Keratinocyte (primary cell): ENCODE measurements around the gene ADAMTSL1. TPM values are rescaled to one million over a fixed set of nuclear protein-coding genes. Genes with fewer than 3 reads are reported as not detected.

ENCODE experiments used
- DNase-seq: peaks from one replicate; pipeline ENCODE4 v3.0.0-alpha.2; 2011; ENCODE audit warnings: low read depth, missing footprints, low spot score
- FAIRE-seq: peaks from 2 replicates; lab custom pipeline; 2011; peaks lifted over from hg19 to GRCh38; lab: Jason Lieb, UNC
- H2AFZ ChIP-seq: 2 replicates; pipeline ENCODE4 v1.6.0; 2012; ENCODE audit warnings: low read length, control low read depth, inconsistent platforms; ENCODE audit not compliant: control insufficient read depth
- H3K27ac ChIP-seq: 2 replicates; pipeline ENCODE4 v1.5.1; 2011; ENCODE audit warnings: low read length; ENCODE audit not compliant: control insufficient read depth, insufficient read depth
- H3K27me3 ChIP-seq: 3 replicates; pipeline ENCODE4 v1.6.0; 2011; ENCODE audit warnings: low read length; ENCODE audit not compliant: control insufficient read depth, insufficient read depth; ENCODE audit errors: extremely low read depth
- H3K36me3 ChIP-seq, 2 experiments: 2 replicates in 1 of 2; 3 replicates in 1 of 2; pipeline ENCODE4 v1.5.1; 2011; ENCODE audit warnings: low read length in 2 of 2, mild to moderate bottlenecking in 1 of 2; ENCODE audit not compliant: control insufficient read depth in 2 of 2, insufficient read depth in 2 of 2; ENCODE audit errors: extremely low read depth in 1 of 2
- H3K4me1 ChIP-seq: 3 replicates; pipeline ENCODE4 v1.5.1; 2011; ENCODE audit warnings: low read length; ENCODE audit not compliant: control insufficient read depth, insufficient read depth; ENCODE audit errors: extremely low read depth
- H3K4me2 ChIP-seq: 3 replicates; pipeline ENCODE4 v1.6.0; 2011; ENCODE audit warnings: low read depth, low read length; ENCODE audit not compliant: control insufficient read depth, insufficient read depth; ENCODE audit errors: extremely low read depth
- H3K4me3 ChIP-seq, 3 experiments: fragments of 200-600 bp in 1 of 3; sonication (generic) in 1 of 3; 2 replicates in 2 of 3; 3 replicates in 1 of 3; pipeline ENCODE4 v1.5.1; 2011 to 2016; ENCODE audit warnings: low read length in 3 of 3, mild to moderate bottlenecking in 3 of 3, control low read depth in 2 of 3, inconsistent platforms in 1 of 3, low read depth in 1 of 3, mixed read lengths in 1 of 3, mixed run types in 1 of 3, moderate library complexity in 1 of 3; ENCODE audit not compliant: control insufficient read depth in 2 of 3, insufficient read depth in 2 of 3; ENCODE audit errors: extremely low read depth in 1 of 3
- H3K79me2 ChIP-seq: 2 replicates; pipeline ENCODE4 v1.6.0; 2012; ENCODE audit warnings: low read length; ENCODE audit not compliant: control insufficient read depth, insufficient read depth
- H3K9ac ChIP-seq: 3 replicates; pipeline ENCODE4 v1.6.0; 2011; ENCODE audit warnings: low read length; ENCODE audit not compliant: control insufficient read depth, insufficient read depth; ENCODE audit errors: extremely low read depth
- H3K9me1 ChIP-seq: 3 replicates; pipeline ENCODE4 v1.6.0; 2011; ENCODE audit warnings: low read length; ENCODE audit not compliant: control insufficient read depth, insufficient read depth; ENCODE audit errors: extremely low read depth
- H3K9me3 ChIP-seq: 2 replicates; pipeline ENCODE4 v1.5.1; 2012; ENCODE audit warnings: low read depth, low read length; ENCODE audit not compliant: control insufficient read depth
- H4K20me1 ChIP-seq: 3 replicates; pipeline ENCODE4 v1.6.0; 2011; ENCODE audit warnings: low read length; ENCODE audit not compliant: control insufficient read depth, insufficient read depth; ENCODE audit errors: extremely low read depth
- EZH2 ChIP-seq: IDR thresholded peaks from one replicate; pipeline ENCODE4 v1.6.1; 2012; ENCODE audit warnings: inconsistent platforms, mild to moderate bottlenecking, low read length, moderate library complexity
- dilution Hi-C: fragments of 300-500 bp; cut with MboI; formaldehyde crosslinking; loops from one replicate; pipeline ENCODE4 v1.7.0; 2020; ENCODE audit warnings: low sequenced_read_pairs; ENCODE audit not compliant: extremely low pct_ligation_motif_present
- polyA plus RNA-seq, 5 experiments: library from polyadenylated mRNA; depleted of rRNA in 3 of 5; stranded (reverse) in 3 of 5; stranded (forward) in 1 of 5; unstranded in 1 of 5; fragments of >200 nt; gene quantifications; 1 replicate in 1 of 5; 2 replicates in 3 of 5; 3 replicates in 1 of 5; pipeline versions ENCODE4 v1.2.1 to v1.2.3, GENCODE V29; 2011 to 2012; ENCODE audit warnings: missing spikeins in 2 of 5, low read depth in 1 of 5, low replicate concordance in 1 of 5
- TF ChIP-seq, protein P1 (sequence below), 3 experiments: IDR thresholded peaks in 1 of 3; conservative IDR thresholded peaks in 1 of 3; optimal IDR thresholded peaks in 1 of 3; 2 replicates in 2 of 3; 3 replicates in 1 of 3; pipeline versions ENCODE3 to v1.5.1; 2011; ENCODE audit warnings: low read length in 3 of 3, mild to moderate bottlenecking in 3 of 3, moderate library complexity in 2 of 3, control low read depth in 1 of 3, inconsistent platforms in 1 of 3; ENCODE audit not compliant: insufficient read depth in 2 of 3; ENCODE audit errors: extremely low read depth in 1 of 3

ADAMTSL1 gene
- polyA plus RNA-seq, 1 donor (not counting 4 experiments of a cell fraction or from before 2014, with no cell fraction given): 1.1 TPM

DNA sequence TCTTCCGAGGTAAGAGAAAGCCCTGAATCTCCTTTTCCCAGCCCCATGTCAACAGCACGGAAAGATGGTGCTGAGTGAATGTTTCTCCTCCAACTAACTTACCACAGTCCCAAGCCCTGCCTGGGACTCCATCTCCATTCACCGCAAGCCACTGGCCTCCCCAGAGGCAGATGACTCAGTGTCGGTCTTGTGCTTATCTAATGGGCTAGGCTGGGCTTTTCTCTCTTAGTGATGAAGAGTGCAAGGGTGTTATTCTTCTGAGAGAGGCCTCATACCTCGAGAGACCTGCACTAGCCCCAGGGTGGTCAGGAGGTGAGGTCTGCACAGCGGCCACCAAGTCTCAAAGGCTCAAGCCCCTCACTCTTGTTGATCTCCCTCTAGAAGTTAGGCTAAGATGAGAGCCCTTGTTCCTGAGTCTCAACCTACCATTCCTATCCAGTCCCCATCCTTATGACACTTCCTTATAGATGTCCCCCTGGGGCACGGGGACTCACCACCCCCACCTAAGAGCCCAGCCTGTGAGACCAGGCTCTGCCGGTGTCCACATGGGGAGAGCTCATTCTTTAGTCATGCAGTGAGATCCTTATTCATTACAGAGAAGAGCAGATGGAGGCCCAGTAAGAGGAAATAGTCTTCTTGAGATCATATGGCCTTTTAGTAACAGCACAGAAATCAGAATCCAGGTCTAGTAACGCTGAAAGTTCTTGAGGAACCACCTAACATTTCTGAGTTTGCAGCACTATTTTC, 432.1 kb downstream of the ADAMTSL1 start:
- H3K27me3 ChIP-seq: no peaks in the 10 kb centered on the region
- H3K9ac ChIP-seq: no peak overlapping the region
- no peaks in the 10 kb centered on the region for H3K79me2 ChIP-seq
- no peaks in the 10 kb centered on the region for H3K4me1 ChIP-seq
- DNase-seq: no peak
- H3K4me3 ChIP-seq: no peak overlapping the region
- dilution Hi-C loops: no loop called here
- H3K4me2 ChIP-seq: no peak overlapping the region
- H3K36me3 ChIP-seq: no peaks in the 10 kb centered on the region
- FAIRE-seq: no peak
- H3K9me3 ChIP-seq: no peaks in the 10 kb centered on the region
- no peak for TF ChIP-seq EZH2
- TF ChIP-seq, protein P1, sequence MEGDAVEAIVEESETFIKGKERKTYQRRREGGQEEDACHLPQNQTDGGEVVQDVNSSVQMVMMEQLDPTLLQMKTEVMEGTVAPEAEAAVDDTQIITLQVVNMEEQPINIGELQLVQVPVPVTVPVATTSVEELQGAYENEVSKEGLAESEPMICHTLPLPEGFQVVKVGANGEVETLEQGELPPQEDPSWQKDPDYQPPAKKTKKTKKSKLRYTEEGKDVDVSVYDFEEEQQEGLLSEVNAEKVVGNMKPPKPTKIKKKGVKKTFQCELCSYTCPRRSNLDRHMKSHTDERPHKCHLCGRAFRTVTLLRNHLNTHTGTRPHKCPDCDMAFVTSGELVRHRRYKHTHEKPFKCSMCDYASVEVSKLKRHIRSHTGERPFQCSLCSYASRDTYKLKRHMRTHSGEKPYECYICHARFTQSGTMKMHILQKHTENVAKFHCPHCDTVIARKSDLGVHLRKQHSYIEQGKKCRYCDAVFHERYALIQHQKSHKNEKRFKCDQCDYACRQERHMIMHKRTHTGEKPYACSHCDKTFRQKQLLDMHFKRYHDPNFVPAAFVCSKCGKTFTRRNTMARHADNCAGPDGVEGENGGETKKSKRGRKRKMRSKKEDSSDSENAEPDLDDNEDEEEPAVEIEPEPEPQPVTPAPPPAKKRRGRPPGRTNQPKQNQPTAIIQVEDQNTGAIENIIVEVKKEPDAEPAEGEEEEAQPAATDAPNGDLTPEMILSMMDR (optimal IDR thresholded peaks at IDR 0.05 in 1 of 3, IDR thresholded peaks at IDR 0.05 in 1 of 3, conservative IDR thresholded peaks at IDR 0.05 in 1 of 3; ENCODE audit: extremely low read depth in 1 of 3, insufficient read depth in 2 of 3, low read length in 3 of 3): no peak
- no peak overlapping the region for H3K27ac ChIP-seq
- no peaks in the 10 kb centered on the region for H4K20me1 ChIP-seq
- H3K9me1 ChIP-seq: no peaks in the 10 kb centered on the region
- H2AFZ ChIP-seq: no peak overlapping the region

DNA sequence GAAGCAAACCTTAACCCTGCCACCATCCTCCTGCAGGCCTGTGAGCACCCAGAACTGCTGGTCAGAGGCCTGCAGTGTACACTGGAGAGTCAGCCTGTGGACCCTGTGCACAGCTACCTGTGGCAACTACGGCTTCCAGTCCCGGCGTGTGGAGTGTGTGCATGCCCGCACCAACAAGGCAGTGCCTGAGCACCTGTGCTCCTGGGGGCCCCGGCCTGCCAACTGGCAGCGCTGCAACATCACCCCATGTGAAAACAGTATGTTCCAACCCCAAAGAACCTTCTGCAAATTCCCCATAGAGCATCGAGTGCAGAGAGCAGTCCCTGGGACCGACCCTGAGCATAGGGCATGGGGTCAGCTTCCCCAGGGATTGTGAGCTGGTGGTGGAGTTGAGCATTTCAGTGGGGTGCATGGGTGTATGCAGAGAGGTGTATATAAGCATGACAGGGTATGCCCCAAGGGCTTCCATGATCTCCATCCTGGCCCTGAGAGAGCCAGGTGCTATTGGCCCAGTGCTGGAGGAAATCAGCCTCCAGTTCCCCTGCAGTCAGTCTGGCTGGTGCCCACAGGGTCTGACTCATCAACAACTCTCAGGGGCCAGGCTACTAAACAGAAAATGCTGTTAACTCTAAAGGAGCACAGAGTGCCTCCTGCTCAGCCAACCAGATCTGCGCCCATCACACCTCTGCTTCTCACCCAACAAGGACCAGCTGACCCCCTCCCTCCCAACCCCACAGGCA, 432.9 kb downstream of the ADAMTSL1 start:
- H3K36me3 ChIP-seq: no peaks in the 10 kb centered on the region
- H4K20me1 ChIP-seq: no peaks in the 10 kb centered on the region
- TF ChIP-seq EZH2: no peak
- TF ChIP-seq, protein P1 (optimal IDR thresholded peaks at IDR 0.05 in 1 of 3, IDR thresholded peaks at IDR 0.05 in 1 of 3, conservative IDR thresholded peaks at IDR 0.05 in 1 of 3; ENCODE audit: extremely low read depth in 1 of 3, insufficient read depth in 2 of 3, low read length in 3 of 3): no peak
- no peaks in the 10 kb centered on the region for H3K4me1 ChIP-seq
- H3K4me3 ChIP-seq: no peak overlapping the region
- FAIRE-seq (peak; percentile 75), DNase-seq (no peak)
- peaks cover 3% of the 10 kb centered on the region for H3K27me3 ChIP-seq
- H3K79me2 ChIP-seq: no peaks in the 10 kb centered on the region
- no peak overlapping the region for H2AFZ ChIP-seq
- no peak overlapping the region for H3K27ac ChIP-seq
- no peaks in the 10 kb centered on the region for H3K9me3 ChIP-seq
- H3K9ac ChIP-seq: no peak overlapping the region
- H3K9me1 ChIP-seq: no peaks in the 10 kb centered on the region
- dilution Hi-C loops: no loop called here
- no peak overlapping the region for H3K4me2 ChIP-seq
